Stimulated activated CD8-positive, alpha-beta memory T cell treated with anti-CD3 and anti-CD28 coated beads, Interleukin-4, amount 100 ng/mL, for 48 hours (primary cell): ENCODE data around the gene CALD1.

Experiments
- DNase-seq: peaks from one replicate; pipeline ENCODE4 v3.0.0-alpha.2; 2020

Gene CALD1

DNA sequence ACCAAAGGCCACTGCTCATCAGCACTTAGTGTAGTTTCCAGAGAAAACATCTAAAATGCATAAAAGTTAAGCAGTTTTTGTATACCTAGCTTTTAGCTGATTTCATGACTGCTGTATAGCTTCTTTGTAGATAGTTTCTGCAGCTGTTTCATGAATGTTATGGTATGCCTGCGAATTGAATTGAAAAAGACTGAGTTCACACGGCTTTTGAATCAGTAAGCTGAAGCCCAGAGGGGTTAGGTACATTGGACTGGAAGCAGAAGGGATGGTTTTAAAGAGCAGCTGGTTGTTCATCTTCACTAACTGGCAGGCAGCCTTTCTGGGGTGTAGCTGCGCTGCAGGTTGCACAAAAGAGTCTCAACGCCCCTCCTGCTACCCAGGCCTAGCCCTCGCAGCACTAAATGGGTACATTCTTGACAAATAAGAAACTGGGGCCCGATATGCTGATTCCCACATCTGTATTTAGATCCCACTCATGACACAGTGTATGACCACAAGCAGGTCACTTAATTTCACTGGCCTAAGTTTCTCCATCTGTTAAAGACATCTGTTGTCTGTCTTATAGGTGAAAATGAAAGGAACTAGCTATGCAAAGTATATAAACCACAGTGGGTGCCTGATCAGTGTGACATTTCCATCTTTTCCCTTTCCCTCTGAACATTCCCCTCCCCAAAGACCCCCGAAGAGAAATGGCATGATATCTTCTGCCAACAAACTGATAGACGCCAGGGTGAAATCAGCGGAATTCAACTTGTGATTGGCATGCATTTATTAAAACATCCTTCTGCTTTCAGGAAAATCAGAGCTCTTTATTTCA is 120.9 kb downstream of the CALD1 start:
- DNase-seq, result no peak

DNA sequence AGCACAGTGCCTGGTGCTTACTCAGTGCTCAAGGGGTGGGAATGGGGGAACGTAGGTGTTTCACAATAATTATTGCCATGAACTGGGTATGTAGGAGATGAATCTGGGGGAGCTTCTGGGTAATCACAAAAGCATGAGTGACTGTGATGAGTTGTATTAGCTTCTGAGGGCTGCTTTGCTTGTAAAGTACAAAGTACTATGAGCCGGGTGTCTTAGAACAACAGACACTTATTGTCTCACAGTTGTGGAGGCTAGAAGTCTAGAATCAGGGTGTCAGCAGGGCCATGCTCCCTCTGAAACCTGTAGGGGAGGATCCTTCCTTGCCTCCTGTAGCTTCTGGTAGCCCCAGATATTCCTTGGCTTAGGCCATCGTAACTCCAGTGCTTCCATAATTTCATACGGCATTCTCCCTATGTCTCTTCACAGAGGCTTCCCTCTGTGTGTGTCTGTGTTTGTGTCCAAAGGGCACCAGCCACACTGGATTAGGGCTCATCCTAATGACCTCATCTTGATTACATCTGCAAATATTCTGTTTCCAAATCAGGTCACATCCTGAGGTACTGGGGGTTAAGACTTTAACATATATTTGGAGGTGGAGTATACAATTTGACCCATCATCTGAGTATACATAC is 122.1 kb downstream of the CALD1 start:
- no peak for DNase-seq

- DNase-seq, result no peak
Observed at GRCh38 chr7:134902058-134902457, 122.6 kb downstream of the CALD1 start.

- DNase-seq, result no peak
Observed at GRCh38 chr7:134903073-134903790, 123.8 kb downstream of the CALD1 start.

DNA sequence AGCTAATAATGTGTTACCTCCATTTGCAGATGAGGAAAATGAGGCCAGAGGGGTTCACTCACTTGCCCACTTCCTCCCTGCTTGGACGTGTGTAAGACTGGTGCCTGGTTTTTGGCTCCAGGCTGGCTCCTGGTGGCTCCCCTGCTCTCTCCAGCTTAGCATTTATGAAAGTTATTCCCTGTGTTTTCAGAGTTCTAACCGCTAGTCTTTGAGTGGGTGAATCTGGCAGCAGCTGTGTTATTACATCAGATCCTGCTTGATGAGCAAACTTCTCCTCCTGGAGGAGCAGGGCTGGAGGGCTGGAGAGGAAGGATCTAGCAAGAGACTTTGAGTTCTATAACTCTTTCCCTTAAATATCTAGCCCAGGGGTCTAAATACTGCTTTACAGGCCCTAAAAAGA is 125.9 kb downstream of the CALD1 start:
- no peak for DNase-seq

GRCh38 chr7:134907000-134907399 is 127.6 kb downstream of the CALD1 start:
- DNase-seq, result no peak

GRCh38 chr7:134907639-134908038 is 128.2 kb downstream of the CALD1 start:
- no peak for DNase-seq

DNA sequence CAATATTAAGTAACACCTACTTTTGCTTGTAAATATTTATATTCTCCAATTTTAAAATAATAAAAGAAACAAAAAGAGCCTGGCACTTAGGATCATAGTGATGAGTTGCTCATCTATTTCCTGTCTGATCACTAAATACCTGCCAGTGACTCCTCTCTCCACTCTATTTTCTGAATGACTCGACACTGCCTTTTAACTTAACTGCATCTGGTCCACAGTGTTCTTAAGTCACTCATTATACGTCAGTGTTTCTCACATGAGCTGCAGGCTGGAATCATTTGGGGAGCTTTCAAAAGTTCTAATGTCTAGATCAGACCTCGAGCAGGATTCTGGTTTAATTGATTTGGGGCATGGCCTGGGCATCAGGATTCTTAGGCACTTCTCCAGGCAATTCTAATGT is 128.9 kb downstream of the CALD1 start:
- no peak for DNase-seq

- no peak for DNase-seq
Observed at GRCh38 chr7:134910214-134910890, 130.9 kb downstream of the CALD1 start.

GRCh38 chr7:134910968-134911367 is 131.5 kb downstream of the CALD1 start:
- DNase-seq, result no peak

DNA sequence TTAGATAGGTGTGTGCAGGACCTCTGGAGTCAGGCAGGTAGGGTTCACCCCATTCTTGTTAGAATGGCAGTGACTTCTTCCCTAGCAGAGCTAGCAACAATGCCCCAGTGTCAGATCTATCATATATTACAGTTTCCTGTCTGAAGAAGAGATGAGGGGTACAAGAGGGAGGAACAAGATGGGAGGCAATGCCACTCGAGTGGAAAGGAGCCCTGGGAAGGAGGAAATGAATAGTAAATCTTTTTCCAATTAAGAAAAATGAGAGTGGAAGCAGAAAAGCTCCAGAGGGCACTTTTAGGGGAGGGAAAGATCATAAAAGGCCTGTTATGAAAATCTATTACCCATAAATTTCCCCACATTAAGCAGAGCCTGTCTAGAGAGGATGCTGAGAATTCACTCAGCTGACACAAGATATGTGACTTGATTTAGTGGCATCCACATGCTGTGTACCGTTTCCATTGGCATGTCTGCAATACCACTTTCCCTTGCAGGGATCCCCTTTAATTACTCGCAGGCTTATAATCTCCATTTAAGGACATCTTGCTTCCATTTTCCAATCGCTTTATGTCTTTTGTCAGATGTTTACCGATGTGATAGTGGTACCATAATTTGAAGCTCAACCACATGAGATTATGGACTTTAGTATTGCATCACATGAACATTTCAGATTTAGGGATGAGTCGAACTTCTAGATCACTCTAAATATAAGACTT is 136.9 kb downstream of the CALD1 start:
- no peak for DNase-seq

DNA sequence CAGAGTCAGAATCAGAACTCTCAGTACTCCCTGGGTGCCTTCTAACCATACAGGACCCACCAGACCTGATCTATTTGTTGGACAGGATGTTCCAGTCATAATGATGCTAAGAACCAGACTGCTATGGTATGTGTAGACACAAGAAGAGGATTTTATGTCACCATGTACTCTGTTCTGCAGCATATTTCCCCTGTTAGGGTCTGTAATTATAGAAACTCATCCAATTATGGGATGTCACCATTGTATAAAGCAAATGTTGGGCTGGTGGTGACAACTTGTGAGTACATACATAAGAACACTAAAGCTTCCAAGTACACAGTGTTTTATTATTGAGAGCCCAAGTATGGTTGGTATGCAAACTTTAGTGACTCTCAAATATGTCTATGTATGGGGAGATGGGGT is 139.8 kb downstream of the CALD1 start:
- no peak for DNase-seq

- no peak for DNase-seq
Observed at GRCh38 chr7:134920026-134920753, 140.8 kb downstream of the CALD1 start.

DNA sequence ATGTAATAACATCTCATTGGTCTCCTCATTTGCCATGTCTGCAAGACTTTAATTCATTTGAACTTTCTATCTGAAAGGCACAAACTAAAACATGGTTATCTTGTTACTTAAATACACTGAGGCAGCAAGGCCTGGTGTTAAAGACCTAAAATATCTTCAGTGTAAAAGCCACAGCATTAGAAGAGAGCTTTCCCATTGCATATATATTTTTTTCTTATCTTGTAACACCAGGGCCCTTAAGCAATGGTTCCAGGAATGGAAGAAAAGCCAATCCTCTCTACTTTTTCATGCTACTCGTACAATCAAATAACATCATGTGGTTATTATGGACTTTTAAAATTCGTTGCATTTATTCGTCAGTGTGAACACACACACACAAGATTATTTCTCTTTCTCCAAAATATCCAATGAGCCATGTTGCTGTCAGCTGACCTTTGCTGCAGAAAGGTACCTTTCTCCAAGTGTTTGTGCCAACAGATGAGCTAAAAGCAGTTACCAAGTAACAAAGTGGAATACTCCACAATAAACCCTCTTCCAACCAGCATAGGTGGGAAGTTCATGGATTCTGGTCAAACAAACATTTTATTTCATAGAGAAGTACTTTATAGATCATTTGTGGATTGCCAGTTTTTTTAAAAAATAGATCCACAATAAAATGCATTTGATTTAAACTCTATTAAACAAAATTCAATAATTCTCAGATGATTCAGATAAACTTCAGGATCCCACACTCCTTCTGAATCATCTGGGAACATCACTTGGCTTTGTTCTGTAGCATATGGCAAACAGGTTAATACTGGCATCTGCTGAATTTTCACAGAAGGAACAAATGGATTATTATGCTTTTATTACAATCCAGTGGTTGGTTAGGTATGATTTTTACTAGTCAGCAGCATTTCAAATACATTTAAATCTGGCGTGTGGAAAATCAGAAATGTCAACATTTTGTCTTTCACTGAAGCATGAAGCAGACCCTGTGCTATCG is 143.6 kb downstream of the CALD1 start:
- no peak for DNase-seq

DNA sequence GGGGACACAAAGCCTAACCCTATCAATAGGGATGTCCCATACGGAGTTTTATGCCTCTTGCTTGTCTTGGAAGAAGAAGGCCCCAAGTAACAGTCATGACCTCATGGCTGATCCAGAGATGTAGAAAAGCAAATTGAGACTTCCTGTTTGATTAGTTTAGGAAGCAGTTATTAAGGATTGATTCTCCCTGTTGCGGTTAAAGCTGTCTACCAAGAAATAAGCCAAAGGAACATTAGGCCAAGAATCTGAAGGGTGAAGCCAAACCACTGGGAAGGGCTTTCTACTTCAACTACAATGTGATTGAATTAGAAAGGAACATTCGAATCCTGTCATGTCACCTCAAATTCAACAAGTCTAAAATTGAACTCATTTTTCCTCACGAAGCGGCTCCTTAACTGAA is 146.3 kb downstream of the CALD1 start:
- DNase-seq, result no peak

DNA sequence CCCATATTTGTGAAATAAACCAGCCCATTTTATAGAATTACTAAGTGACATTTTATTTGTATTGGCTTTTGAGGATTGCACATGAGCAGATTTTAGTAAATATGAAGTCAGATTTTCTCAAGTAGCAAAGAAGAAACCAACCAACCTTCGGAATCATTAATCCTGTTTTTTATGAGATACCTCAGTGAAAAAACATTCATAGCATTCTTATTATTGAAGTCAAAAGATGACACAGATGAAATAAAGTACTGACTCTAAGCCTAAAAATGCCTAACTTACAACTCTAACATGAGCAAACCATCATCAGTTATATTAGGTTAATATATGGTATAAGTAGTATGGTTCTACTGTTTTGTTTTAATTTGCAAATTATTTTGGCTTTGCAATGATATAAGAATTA is 147.0 kb downstream of the CALD1 start:
- no peak for DNase-seq

- no peak for DNase-seq
Observed at GRCh38 chr7:134927076-134927475, 147.6 kb downstream of the CALD1 start.

- DNase-seq, result no peak
Observed at GRCh38 chr7:134927723-134928122, 148.3 kb downstream of the CALD1 start.

DNA sequence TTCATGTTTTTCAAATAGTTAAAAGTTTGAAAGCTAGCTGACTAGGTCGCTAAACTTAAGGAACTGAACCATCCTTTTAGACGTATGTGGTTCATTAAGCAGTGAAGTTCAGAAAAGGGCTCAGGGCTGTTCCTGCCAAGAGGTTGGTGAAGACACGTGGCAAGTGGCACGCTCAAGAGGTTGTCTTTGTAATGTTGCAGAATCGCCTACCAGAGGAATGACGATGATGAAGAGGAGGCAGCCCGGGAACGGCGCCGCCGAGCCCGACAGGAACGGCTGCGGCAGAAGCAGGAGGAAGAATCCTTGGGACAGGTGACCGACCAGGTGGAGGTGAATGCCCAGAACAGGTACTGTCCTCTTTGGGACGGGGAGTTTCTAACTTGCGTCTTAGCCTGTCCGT is 149.1 kb downstream of the CALD1 start:
- DNase-seq, result no peak

DNA sequence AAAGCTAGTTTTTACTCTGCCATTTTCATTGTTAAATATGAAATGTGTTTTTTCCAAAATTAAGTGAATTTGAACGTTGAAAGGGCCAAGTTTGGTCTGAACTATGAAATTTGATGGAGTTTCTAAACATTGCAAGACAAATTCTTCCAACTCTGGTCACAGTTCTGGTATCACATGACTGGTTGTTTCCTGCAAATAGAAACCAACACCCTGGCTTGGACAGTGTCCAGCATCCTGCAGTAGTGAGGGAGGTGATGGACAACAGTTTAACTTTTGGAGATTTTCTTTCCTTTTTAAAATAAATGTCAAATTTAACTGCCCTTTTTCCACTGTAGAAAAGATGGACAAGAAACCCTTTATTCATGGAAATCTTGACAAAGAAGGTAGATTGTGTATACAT is 152.1 kb downstream of the CALD1 start:
- DNase-seq, result no peak
